HT1080 (cell line): ENCODE measurements around the gene GPC6. TPM values are rescaled to one million over a fixed set of nuclear protein-coding genes. Genes with fewer than 3 reads are reported as not detected.

Source experiments
- DNase-seq: peaks from one replicate; pipeline ENCODE4 v3.0.0-alpha.2; 2015; ENCODE audit warnings: low read depth
- small RNA-seq: library from RNA; depleted of rRNA; stranded (forward); fragments of <200 nt; gene quantifications from one replicate; pipeline ENCODE3, GENCODE V24; 2014
- total RNA-seq: library from RNA; depleted of rRNA; stranded (reverse); fragments of >200 nt; shearing (Covaris generic); gene quantifications from 2 replicates; pipeline ENCODE4 v1.2.3, GENCODE V29; 2014

GPC6 gene
- total RNA-seq, 1 experiment from 2014 or later: 9.0 TPM

- DNase-seq: no peak
Measured at GRCh38 chr13:94433055-94433961, 1206.7 kb downstream of the GPC6 start.

DNA sequence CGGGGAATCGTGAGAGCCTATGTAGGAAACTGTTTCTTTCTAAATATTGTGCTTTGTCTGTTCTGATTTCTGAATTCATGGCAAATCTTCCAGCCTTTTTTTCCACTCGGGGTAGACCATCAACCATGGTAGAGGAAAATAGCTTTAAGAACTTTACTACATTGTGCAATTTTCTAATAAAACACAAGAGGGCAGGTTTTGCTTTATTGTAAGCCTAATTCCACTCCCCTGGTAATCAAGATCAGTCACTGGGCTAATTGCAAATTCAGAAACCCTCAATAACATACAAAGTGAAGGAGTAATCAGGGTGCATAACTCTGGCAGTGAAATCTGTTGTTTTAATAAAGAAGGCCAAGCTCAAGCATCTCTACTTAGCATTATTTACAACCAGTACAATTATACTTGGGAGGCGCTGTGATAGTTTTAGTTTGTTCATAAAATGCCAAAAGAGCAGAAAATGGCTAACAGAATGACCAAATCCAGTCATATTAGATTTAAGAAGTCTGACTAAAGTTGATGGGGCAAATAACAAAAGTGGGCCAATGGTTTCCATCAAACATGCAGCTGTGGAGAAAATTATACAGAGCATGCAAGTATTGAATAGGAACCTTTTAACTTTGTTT, 1209.1 kb downstream of the GPC6 start:
- peak; percentile 58 for DNase-seq

DNA sequence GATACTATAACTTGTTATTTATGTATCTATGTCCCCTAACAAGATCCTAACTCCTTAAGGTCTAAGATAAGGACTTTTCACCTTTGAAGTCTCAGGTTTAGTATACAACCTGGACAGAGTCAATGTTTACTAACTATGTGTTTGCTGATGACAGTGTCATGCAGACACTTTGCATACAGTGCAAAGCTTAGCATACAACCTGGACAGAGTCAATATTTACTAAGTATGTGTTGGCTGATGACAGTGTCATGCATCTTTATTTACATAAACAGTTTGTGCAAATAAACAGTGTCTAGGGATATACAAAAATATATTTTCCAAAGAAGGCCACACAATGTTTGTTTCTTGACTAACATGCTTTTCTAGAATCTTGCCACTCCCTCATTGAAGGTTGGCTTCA, 1218.2 kb downstream of the GPC6 start:
- no peak for DNase-seq

DNA sequence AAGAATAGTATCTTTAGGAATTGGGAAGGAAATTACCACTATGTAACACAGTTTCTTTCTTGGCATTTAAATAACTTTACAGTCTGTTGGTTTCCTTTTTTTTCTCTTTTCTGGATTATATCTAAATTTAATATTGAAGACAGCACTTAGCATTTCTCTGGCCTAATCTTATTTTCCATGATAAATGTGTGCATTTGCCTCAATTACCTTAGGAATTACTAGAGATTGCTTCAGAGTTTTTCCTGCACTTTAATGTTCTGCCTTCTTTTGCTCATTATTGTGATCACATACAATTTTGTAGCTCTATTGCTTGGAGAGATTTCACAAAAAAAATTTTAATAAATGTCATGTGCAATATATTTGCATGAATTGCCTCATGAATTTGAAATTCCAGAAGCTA, 1227.7 kb downstream of the GPC6 start:
- no peak for DNase-seq

DNA sequence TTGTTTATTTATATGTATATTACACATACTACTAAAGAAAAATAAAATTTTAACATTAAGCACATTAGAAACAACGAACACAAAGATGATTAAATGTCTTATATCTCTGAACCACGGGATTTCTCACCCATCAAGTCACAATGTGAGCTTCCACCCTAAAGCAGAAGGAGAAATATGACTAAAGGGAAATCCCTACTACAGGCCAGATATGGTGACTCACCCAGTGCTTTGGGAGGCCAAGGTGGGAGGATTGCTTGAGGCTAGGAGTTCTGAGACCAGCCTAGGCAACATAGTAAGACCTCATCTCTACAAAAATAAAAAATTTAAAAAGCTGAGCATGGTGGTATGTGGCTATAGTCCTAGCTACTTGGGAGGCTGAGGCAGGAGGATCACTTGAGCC, 1228.3 kb downstream of the GPC6 start:
- DNase-seq: peak; percentile 34

DNA sequence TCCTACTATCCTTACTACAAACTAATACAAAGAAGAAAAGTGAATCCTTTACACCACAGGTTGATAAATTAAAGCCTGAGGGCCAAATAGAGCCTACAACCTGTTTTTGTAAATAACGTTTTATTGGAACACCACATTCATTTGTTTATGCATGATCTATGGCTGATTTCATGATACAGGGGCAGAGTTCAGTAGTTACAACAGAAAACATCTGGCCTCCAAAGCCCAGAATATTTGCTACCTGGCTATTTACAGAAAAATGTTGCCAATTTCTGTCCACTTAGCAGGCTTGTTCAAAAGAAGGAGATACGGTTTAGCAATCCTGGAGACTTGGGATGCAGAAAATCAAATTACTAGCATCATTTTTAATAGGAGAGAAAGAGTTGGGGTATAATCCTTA, 1228.8 kb downstream of the GPC6 start:
- no peak for DNase-seq

Small RNAs within 50 kb of the gene (small RNA-seq; reads per million reads assigned to genes)
- not detected for gene RNA5SP35
